ENCODE data around the gene ATP6AP1.

The ATP6AP1 gene

GRCh38 chrX:154436374-154436982, 8.0 kb downstream of the ATP6AP1 start:
- no peak for TF ChIP-seq GATA3 (IDR thresholded peaks at IDR 0.05; ENCODE audit: low read depth, low read length)
- no peak for TF ChIP-seq GATA2 (IDR thresholded peaks at IDR 0.05; ENCODE audit: low read depth, low read length)

GRCh38 chrX:154436983-154437752, 8.7 kb downstream of the ATP6AP1 start, which contains the start of gene GDI1:
Gene GDI1 (plus strand): TSS chrX:154437154. CDS start chrX:154437255, 101 bp downstream.
- no peak for TF ChIP-seq GATA2 (IDR thresholded peaks at IDR 0.05; ENCODE audit: low read depth, low read length)
- TF ChIP-seq GATA3 (IDR thresholded peaks at IDR 0.05; ENCODE audit: low read depth, low read length) = no peak

DNA sequence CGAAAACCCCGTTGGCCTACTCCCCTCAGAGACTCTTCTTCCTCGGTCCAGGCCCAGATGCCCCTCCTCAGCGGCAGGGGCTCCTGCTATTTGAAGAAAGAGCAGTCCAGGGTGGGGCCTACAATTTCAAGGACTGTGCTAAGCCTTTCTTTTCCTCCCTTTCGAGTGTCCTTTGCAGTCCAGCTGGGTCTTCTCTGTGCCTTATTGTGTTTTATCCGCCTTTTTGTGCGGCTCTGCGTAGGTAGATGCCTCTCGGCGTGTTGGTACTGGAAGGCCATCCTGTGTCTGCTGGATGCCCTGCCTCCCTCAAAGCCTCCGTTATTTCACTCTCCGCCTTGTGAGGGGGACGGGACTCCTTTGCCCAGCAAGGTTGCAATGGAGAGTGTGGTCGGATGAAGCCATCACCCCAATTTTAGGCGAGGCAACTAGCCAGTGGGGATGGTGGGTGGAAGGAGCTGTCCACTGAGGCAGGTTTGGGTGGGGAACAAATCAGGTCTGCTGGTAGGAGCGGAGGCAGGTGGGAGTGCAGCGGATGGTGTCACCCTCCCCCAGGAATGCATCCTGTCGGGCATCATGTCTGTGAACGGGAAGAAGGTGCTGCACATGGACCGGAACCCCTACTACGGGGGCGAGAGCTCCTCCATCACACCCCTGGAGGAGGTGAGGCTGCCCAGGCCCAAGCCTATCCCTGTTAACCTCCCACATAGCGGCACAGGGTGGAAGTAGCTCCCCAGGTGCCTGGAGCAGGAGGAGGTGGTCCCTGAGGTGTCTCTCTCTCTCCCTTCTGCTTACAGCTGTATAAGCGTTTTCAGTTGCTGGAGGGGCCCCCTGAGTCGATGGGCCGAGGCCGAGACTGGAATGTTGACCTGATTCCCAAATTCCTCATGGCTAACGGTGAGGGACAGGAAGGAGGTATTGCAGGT, 9.8 kb downstream of the ATP6AP1 start:
- TF ChIP-seq GATA2 (IDR thresholded peaks at IDR 0.05; ENCODE audit: low read depth, low read length) (no peak), GATA3 (IDR thresholded peaks at IDR 0.05; ENCODE audit: low read depth, low read length) (no peak)

DNA sequence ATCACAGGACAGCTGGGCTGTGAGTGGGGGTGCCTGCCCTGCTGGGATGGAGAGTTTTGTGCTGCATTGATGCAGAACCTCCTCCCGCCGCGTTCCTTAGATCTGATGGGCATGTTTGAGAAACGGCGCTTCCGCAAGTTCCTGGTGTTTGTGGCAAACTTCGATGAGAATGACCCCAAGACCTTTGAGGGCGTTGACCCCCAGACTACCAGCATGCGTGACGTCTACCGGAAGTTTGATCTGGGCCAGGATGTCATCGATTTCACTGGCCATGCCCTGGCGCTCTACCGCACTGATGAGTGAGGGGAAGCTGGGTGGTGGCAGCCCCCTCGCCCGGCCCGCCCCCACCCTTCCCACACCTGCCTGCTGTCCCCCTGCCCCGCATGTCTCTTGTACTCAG, 11.4 kb downstream of the ATP6AP1 start:
- no peak for TF ChIP-seq GATA3 (IDR thresholded peaks at IDR 0.05; ENCODE audit: low read depth, low read length)
- no peak for TF ChIP-seq GATA2 (IDR thresholded peaks at IDR 0.05; ENCODE audit: low read depth, low read length)

GRCh38 chrX:154440623-154441357, 12.3 kb downstream of the ATP6AP1 start:
- TF ChIP-seq GATA2 (IDR thresholded peaks at IDR 0.05; ENCODE audit: low read depth, low read length) (no peak), GATA3 (IDR thresholded peaks at IDR 0.05; ENCODE audit: low read depth, low read length) (no peak)

- TF ChIP-seq GATA2 (IDR thresholded peaks at IDR 0.05; ENCODE audit: low read depth, low read length) (no peak), GATA3 (IDR thresholded peaks at IDR 0.05; ENCODE audit: low read depth, low read length) (no peak)
Observed at GRCh38 chrX:154441564-154441963, 13.1 kb downstream of the ATP6AP1 start.

- TF ChIP-seq GATA2 (IDR thresholded peaks at IDR 0.05; ENCODE audit: low read depth, low read length) (no peak), GATA3 (IDR thresholded peaks at IDR 0.05; ENCODE audit: low read depth, low read length) (no peak)
Observed at GRCh38 chrX:154441984-154442707, 13.7 kb downstream of the ATP6AP1 start.

- TF ChIP-seq GATA2 (IDR thresholded peaks at IDR 0.05; ENCODE audit: low read depth, low read length) = no peak
- no peak for TF ChIP-seq GATA3 (IDR thresholded peaks at IDR 0.05; ENCODE audit: low read depth, low read length)
Observed at GRCh38 chrX:154443479-154443910, 15.0 kb downstream of the ATP6AP1 start.

- no peak for TF ChIP-seq GATA3 (IDR thresholded peaks at IDR 0.05; ENCODE audit: low read depth, low read length)
Observed at GRCh38 chrX:154443992-154444754, 15.7 kb downstream of the ATP6AP1 start, which contains the start of gene FAM50A. Gene FAM50A (plus strand): TSS chrX:154444141. CDS start chrX:154444236, 95 bp downstream.

- TF ChIP-seq GATA3 (IDR thresholded peaks at IDR 0.05; ENCODE audit: low read depth, low read length) (no peak), GATA2 (IDR thresholded peaks at IDR 0.05; ENCODE audit: low read depth, low read length) (no peak)
Observed at GRCh38 chrX:154444755-154445246, 16.3 kb downstream of the ATP6AP1 start.

- TF ChIP-seq GATA2 (IDR thresholded peaks at IDR 0.05; ENCODE audit: low read depth, low read length) (no peak), GATA3 (IDR thresholded peaks at IDR 0.05; ENCODE audit: low read depth, low read length) (no peak)
Observed at GRCh38 chrX:154445776-154446175, 17.3 kb downstream of the ATP6AP1 start.

DNA sequence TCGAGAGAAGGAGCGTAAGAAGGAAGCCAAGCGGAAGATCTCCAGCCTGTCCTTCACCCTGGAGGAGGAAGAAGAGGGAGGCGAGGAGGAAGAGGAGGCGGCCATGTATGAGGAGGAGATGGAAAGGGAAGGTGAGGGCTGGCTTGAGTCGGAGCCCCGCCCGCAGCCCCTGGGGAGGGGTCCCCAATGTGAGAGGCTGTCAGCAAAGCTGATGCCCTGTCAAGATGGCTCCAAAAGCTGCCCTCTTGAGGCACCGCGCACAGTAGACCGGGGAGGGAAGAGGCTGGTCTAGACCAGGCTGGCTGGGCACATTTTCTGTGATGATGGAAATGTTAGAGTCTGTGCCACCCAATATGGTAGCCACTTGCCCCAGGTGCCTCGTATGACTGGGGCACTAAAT, 18.0 kb downstream of the ATP6AP1 start:
- no peak for TF ChIP-seq GATA3 (IDR thresholded peaks at IDR 0.05; ENCODE audit: low read depth, low read length)
- TF ChIP-seq GATA2 (IDR thresholded peaks at IDR 0.05; ENCODE audit: low read depth, low read length) = no peak
